KMS-11 (cell line): ENCODE data around the gene BUB1.

Source experiments
- H2AFZ ChIP-seq: fragments of 200-600 bp; sonication (generic); 2 replicates; pipeline ENCODE4 v1.6.1; 2016; ENCODE audit warnings: antibody characterized with exemption, mixed run types, low read depth
- H3K27ac ChIP-seq: fragments of 200-600 bp; sonication (generic); 2 replicates; pipeline ENCODE4 v1.6.1; 2016; ENCODE audit warnings: mild to moderate bottlenecking, mixed run types
- H3K27me3 ChIP-seq: fragments of 200-600 bp; sonication (generic); 2 replicates; pipeline ENCODE4 v1.6.1; 2017; ENCODE audit warnings: mild to moderate bottlenecking, low read depth, mixed run types, moderate library complexity; ENCODE audit not compliant: insufficient read depth
- H3K36me3 ChIP-seq: fragments of 200-600 bp; sonication (generic); 2 replicates; pipeline ENCODE4 v1.6.1; 2017; ENCODE audit warnings: mild to moderate bottlenecking, mixed run types; ENCODE audit not compliant: insufficient read depth
- H3K4me1 ChIP-seq: fragments of 200-600 bp; sonication (generic); 2 replicates; pipeline ENCODE4 v1.6.1; 2016; ENCODE audit warnings: mild to moderate bottlenecking, low read depth, mixed run types; ENCODE audit not compliant: poor library complexity, severe bottlenecking
- H3K4me2 ChIP-seq: fragments of 200-600 bp; sonication (generic); 2 replicates; pipeline ENCODE4 v1.7.0; 2016; ENCODE audit warnings: mild to moderate bottlenecking, mixed run types
- H3K4me3 ChIP-seq: fragments of 200-600 bp; sonication (generic); IDR thresholded peaks from 2 replicates; pipeline ENCODE4 v1.6.1; 2017; ENCODE audit warnings: low read depth, low read length, mixed read lengths; ENCODE audit not compliant: insufficient read depth
- H3K79me2 ChIP-seq: fragments of 200-600 bp; sonication (generic); 2 replicates; pipeline ENCODE4 v1.6.1; 2016; ENCODE audit warnings: low read depth, mixed run types; ENCODE audit not compliant: insufficient read depth
- H3K9ac ChIP-seq: fragments of 200-600 bp; sonication (generic); 2 replicates; pipeline ENCODE4 v1.6.1; 2016; ENCODE audit warnings: mild to moderate bottlenecking, mixed run types
- H4K20me1 ChIP-seq: fragments of 200-600 bp; sonication (generic); 2 replicates; pipeline ENCODE4 v1.6.1; 2016; ENCODE audit warnings: mild to moderate bottlenecking, mixed run types; ENCODE audit not compliant: insufficient read depth
- CTCF ChIP-seq: fragments of 200-600 bp; sonication (generic); conservative IDR thresholded peaks from 2 replicates; pipeline ENCODE4 v1.6.1; 2017; ENCODE audit warnings: low read depth, mild to moderate bottlenecking, antibody characterized with exemption, low read length, moderate library complexity, mixed read lengths

The BUB1 gene

GRCh38 chr2:110679337-110679707, 1.5 kb upstream of the BUB1 start:
- Histone ChIP-seq H3K79me2 (peaks cover 34% of the 10 kb centered on the region), H3K4me1 (peaks cover 29% of the 10 kb centered on the region), H4K20me1 (no peaks in the 10 kb centered on the region), H3K27me3 (no peaks in the 10 kb centered on the region), H3K36me3 (no peaks in the 10 kb centered on the region), H3K4me3 (no peak overlapping the region), H3K27ac (peak overlapping the region; percentile 91), H2AFZ (no peak overlapping the region), H3K4me2 (peak overlapping the region; percentile 77), H3K9ac (peak overlapping the region; percentile 77; the same call in 1 of the 2 replicates)
- TF ChIP-seq CTCF = no peak

- no peaks in the 10 kb centered on the region for H3K27me3 ChIP-seq
- H3K36me3 ChIP-seq = no peaks in the 10 kb centered on the region
- peak overlapping the region; percentile 16; the same call in 1 of the 2 replicates for H2AFZ ChIP-seq
- peak overlapping the region; percentile 77 for H3K4me2 ChIP-seq
- H3K79me2 ChIP-seq = peaks cover 40% of the 10 kb centered on the region
- peak overlapping the region; percentile 77 for H3K9ac ChIP-seq
- peak overlapping the region; percentile 64 for H3K4me3 ChIP-seq
- peaks cover 35% of the 10 kb centered on the region for H3K4me1 ChIP-seq
- peak overlapping the region; percentile 91 for H3K27ac ChIP-seq
- H4K20me1 ChIP-seq = no peaks in the 10 kb centered on the region
- TF ChIP-seq CTCF = no peak
These were observed 834 bp upstream of the BUB1 start for GRCh38 chr2:110678457-110679336.

GRCh38 chr2:110677080-110677479, 783 bp downstream of the BUB1 start:
- Histone ChIP-seq H3K4me1 (peaks cover 49% of the 10 kb centered on the region), H3K4me2 (peak overlapping the region; percentile 96), H4K20me1 (no peaks in the 10 kb centered on the region), H2AFZ (no peak overlapping the region), H3K27me3 (no peaks in the 10 kb centered on the region), H3K36me3 (no peaks in the 10 kb centered on the region; the same call in 1 of the 2 replicates), H3K27ac (peak overlapping the region; percentile 91), H3K4me3 (no peak overlapping the region), H3K79me2 (peaks cover 56% of the 10 kb centered on the region), H3K9ac (peak overlapping the region; percentile 77)
- no peak for TF ChIP-seq CTCF

GRCh38 chr2:110675679-110676078, 2.2 kb downstream of the BUB1 start:
- no peak overlapping the region for H3K4me3 ChIP-seq
- H3K27me3 ChIP-seq = no peaks in the 10 kb centered on the region
- H3K4me2 ChIP-seq = peak overlapping the region; percentile 96
- H4K20me1 ChIP-seq = no peaks in the 10 kb centered on the region
- H3K4me1 ChIP-seq = peaks cover 60% of the 10 kb centered on the region
- H2AFZ ChIP-seq = no peak overlapping the region
- H3K36me3 ChIP-seq = no peaks in the 10 kb centered on the region; the same call in 1 of the 2 replicates
- H3K9ac ChIP-seq = peak overlapping the region; percentile 77
- TF ChIP-seq CTCF = no peak
- peak overlapping the region; percentile 73 for H3K27ac ChIP-seq
- H3K79me2 ChIP-seq = peaks cover 64% of the 10 kb centered on the region
